SK-N-SH treated with all-trans-retinoic acid at 6 μM for 48 hours (cell line): ENCODE measurements around the gene TSC22D1.

Source experiments
- ARNTL ChIP-seq: fragments of 450-650 bp; formaldehyde crosslinking; IDR thresholded peaks from 2 replicates; pipeline ENCODE4 v1.5.0; 2020; ENCODE audit warnings: low read depth, mild to moderate bottlenecking, moderate library complexity, borderline replicate concordance
- RARB ChIP-seq: fragments of 250-450 bp; sonication (Bioruptor Pico); IDR thresholded peaks from 2 replicates; pipeline ENCODE4 v1.8.0; 2021; ENCODE audit warnings: mild to moderate bottlenecking, moderate library complexity
- TOX ChIP-seq: fragments of 250-450 bp; sonication (Bioruptor Pico); IDR thresholded peaks from 2 replicates; pipeline ENCODE4 v1.8.0; 2021; ENCODE audit warnings: mild to moderate bottlenecking, moderate library complexity, borderline replicate concordance

GRCh38 chr13:44487989-44488388, 88.1 kb downstream of the TSC22D1 start:
- TF ChIP-seq RARB (CRISPR knock-in tag), result no peak
- TF ChIP-seq ARNTL, result no peak
- TF ChIP-seq TOX (CRISPR knock-in tag), result no peak
